Activated T-helper 1 cell treated with anti-CD3 and anti-CD28 coated beads, Interleukin-2, amount 50 U/mL, for 16 hours (primary cell): ENCODE measurements around the gene WSB1.

Experiments
- DNase-seq, 2 donors: peaks; one replicate each; pipeline ENCODE4 v3.0.0-alpha.2; 2020; ENCODE audit warnings: low read depth in 1 of 2, low spot score in 1 of 2

Gene WSB1

DNA sequence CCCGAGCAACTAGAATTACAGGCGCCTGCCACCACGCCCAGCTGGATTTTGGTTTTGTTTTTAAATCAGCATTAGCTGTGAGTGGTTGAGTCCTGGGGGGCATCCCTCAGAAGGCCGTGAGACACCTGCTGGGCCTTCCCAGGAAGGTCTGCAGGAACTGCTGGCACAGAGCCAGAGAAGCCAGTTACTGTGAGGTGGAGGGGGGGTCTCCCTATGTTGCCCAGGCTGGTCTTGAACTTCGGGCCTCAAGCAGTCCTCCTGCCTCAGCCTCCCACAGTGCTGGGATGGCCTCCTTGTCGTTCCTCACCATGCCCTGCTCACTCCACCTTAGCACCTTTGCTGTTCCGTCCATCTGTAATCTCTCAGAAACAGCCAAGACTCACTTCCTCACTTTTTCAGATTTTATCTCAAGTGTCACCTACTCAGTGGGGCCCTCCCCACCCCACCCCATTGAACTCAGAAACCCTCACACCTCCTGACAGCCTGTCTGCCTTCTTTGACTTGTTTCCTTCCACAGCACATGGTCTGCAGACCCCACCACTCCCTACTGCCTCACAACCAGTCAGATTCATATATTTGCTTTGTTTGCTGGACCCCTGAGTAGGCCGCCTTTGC is 62.3 kb downstream of the WSB1 start:
- no peak for DNase-seq

- DNase-seq, result no peak
Observed at GRCh38 chr17:27357236-27357635, 63.3 kb downstream of the WSB1 start.

- DNase-seq, result no peak
Observed at GRCh38 chr17:27360507-27360906, 66.6 kb downstream of the WSB1 start.

GRCh38 chr17:27361695-27362094 is 67.8 kb downstream of the WSB1 start:
- DNase-seq, result no peak

GRCh38 chr17:27362503-27362902 is 68.6 kb downstream of the WSB1 start:
- DNase-seq, result no peak

DNA sequence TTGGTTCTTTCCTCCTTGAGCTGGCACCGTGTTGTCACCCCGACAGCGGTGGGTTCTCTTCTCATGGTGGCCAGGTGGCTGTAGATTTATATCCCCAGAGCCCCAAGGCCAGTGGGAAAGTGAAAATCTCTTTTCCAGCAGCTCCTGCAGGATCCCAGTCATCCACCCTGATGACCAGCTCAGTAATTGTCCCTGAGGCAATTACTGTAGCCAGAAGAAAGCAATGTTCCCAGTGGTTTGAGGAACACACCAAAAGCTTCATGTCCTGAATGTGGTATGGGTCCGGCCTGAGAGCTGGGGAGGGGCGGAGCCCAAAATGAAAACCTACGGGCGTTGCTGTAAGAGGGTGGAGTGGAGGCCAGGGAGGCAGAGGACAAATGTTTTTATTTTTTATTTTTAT is 69.0 kb downstream of the WSB1 start:
- no peak for DNase-seq

DNA sequence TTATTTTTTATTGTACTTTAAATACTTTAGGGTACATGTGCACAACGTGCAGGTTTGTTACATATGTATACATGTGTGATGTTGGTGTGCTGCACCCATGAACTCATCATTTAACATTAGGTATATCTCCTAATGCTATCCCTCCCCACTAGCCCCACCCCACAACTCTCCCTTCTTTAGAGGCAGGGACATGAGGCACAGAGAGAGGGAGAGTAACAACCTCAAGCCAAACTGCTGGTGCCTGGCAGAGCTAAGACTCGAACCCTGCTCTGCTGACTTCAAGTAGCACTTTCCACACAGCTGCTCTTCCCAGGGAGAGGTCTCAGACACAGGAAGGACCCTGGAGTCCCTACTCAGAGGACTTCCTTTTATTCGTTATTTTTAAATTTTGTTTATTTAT is 69.4 kb downstream of the WSB1 start:
- no peak for DNase-seq
